HG02870 (cell line): Measurements from ENCODE around the gene HSPA4.
"Not testable (repeated sequence)": the region's sequence is repeated elsewhere in the genome, so short reads cannot be mapped to it uniquely, and the experiment has no call there.

Source experiments
- ATAC-seq: cut with Tn5 transposase; IDR thresholded peaks from one replicate; pipeline ENCODE4 v1.9.1; 2021; ENCODE audit warnings: mild to moderate bottlenecking, moderate library complexity; ENCODE audit not compliant: unreplicated experiment

The HSPA4 gene

DNA sequence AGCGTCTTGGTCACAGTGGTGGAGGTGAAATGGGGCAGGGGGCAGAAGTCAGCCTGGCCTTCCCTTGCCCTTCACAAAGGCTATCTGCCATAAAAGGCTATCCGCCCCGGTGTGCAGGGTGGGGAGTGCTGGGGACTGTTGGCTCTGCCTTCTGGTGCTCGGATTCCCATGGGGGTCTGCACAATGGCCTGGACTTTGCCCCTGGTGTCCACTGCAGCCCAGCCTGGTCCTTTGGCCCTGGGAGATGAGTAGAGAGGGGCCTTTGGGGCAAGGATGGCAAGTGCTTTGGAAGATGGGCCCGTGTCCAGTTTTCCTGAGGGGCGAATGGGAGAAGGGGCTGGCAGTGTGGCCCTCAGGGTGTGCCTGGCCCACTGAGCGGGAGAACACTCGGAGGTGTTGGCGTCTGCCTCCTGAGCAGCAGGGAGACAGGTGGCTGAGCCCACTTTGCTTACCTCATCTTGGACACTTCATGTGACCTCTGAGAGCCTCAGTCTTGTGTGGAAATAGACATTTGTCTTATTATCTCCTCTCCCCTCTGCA, 69.9 kb downstream of the HSPA4 start:
- ATAC-seq, result no peak

DNA sequence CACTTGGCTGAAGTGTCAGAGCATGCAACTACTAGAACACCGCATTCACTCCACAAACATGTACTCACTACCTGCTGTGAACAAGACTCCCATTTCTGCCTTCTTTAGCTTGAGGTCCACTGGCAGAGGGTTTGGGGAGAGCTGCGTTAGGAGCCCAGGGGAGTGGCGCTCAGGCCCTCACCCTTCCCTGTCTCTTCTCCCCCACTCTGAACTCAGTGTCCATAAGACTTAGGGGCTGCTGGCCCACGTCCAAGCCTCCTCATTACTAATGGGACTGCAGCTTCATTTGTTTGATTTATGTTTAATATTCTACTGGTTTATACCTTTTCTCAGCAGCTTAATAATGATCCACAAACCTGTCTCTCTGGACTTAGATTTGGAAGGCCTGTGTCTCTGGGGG, 70.9 kb downstream of the HSPA4 start:
- ATAC-seq, result no peak

DNA sequence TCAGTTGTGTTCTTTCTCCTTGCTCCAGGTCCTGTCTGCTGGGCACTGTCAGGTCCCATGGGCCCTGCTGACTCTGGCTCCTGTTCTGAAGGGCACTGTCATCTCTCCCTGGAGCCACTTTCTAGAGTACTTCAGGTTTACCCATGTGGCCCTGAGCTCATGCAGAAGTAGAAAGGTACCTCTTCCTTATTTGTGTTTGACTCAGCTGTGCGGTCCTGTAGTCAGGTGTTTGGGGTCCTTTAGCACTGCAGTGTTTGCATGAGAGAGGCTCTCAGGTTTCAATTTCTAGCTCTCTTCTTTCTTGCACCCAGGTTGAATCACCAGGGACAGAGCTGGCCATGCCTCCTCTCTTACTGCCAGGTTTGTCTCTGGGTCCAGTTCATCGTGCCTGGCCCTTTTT, 71.5 kb downstream of the HSPA4 start:
- ATAC-seq, result peak; percentile 95

DNA sequence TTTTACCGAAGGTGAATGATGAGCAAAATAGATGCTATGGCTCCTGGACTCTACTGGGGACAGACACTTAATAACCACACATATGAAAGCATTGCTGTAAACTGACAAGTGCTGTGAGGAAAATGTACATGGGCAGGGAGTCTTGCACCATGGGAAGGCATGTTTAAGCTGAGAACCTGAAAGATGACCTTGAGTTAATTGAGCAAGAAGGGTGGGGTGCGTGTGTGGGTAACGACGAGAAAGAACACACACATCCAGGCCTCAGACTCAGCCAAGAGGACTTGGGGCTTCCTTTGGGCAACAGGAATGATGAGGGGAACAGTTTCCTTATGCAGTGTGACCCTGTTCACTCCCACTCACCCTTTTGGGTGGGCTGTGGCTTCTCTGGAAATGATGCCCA, 73.1 kb downstream of the HSPA4 start:
- ATAC-seq, result no peak

DNA sequence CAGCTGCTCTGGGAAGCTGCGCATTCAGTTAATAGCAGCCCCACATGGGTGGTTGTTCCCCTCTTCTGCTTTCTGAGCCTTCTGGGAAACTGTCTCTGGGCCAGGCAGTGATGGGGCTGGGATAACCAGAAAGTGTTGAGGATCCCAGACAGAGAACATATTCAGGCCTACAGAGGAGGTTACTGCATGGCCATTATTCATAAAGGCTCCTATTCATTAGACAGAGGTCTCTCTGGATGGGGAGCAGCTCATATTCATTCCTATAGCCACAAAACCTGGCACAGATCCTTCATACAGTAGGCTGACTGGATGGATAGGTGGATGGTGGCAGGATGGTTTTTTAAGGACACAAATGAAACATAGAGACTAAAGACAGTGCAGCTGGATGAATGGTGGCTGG, 76.3 kb downstream of the HSPA4 start:
- no peak for ATAC-seq

DNA sequence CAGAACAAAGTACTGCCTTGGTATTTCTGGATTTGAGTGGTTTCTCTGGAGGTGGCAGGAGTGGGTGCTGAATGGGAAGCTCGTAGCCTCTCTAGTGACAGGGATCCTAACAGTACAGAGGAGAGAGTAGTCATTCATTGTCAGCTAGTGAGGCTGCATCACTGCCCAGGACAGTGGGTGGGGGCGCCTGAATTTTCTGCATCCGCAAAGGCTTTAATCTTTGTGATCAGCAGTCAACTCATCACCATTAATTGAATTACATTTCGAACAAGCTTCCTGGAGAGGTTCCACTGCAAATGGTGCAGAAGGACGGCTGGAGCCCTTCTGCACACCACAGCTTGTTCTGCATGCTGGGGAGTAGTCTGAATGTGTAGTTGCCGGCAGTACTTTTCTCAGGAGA, 77.5 kb downstream of the HSPA4 start:
- ATAC-seq, result no peak

DNA sequence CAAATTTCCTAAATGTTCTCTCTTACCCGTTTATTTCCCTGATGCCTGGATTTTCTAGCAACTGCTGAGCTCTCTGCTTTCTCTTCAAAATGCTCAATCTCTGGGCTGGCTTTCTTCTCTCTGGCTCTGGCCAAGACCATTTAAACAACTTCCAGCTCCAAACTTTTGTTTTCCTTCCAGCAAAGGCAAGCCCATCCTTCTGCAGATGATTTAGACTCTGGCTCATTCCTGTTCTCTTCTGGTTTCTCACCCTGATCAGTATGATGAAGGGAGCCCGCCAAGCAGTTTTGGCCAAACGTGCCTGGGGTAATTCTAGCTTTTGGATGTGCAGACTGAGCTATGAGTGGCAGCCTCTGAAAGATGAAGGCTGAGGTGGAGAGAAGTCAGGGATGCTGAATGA, 78.1 kb downstream of the HSPA4 start:
- no peak for ATAC-seq

DNA sequence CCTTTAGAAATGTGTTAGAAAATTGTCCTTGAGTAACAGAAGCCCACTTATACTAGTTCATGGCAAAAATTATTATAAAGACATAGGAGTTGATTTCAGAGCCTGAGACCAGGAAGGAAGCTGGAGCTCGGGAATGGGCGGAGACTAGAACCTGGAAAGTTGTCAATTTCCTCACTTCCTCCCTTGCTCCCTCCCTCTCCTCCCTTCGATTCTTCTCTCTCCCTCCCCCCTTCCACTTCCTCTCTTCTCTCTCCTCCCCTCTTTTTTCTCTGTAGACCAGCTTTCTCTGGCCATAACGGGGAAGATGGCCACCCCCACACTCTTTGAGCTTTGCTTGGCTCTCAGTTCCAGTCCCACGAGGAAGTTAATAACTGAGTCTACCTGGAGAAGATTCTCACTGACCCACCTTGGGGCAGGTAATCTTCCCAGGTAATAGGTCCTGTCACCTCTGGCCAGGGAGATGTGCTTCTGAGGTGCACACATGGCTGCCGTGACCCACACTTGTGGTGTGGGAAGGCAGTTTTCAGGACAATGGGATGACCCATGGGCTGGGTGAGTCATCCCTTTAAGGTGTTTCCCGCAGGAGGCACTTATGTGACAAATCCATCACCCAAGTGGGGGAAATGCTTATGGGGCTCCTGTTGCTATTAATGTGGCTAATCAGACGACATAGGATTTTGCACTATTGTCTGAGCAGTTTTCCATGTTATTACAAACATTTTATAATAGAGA, 78.7 kb downstream of the HSPA4 start:
- no peak for ATAC-seq

DNA sequence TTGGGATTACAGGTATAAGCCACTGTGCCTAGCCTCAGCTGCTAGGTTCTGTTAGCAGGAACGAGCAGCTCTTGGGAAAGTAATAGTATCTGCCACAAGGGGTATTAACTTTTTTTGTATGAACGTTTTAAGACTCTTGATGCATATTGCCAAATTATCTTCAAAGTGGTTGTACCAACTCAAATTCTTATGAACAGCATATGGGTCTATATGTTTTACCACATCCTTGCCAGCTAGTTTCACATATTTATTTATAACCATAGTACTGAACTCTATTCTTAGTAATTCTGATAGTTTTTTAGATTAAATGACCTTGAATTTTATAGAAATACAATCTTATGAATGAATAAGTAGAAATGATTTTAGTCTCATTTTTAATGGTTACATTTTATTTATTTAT, 80.9 kb downstream of the HSPA4 start:
- no peak for ATAC-seq

DNA sequence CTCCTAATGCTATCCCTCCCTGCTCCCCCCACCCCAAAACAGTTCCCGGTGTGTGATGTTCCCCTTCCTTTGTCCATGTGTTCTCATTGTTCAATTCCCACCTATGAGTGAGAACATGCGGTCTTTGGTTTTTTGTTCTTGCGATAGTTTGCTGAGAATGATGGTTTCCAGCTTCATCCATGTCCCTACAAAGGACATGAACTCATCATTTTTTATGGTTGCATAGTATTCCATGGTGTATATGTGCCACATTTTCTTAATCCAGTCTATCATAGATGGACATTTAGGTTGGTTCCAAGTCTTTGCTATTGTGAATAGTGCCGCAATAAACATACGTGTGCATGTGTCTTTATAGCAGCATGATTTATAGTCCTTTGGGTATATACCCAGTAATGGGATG, 81.4 kb downstream of the HSPA4 start:
- ATAC-seq, result not testable (repeated sequence)

DNA sequence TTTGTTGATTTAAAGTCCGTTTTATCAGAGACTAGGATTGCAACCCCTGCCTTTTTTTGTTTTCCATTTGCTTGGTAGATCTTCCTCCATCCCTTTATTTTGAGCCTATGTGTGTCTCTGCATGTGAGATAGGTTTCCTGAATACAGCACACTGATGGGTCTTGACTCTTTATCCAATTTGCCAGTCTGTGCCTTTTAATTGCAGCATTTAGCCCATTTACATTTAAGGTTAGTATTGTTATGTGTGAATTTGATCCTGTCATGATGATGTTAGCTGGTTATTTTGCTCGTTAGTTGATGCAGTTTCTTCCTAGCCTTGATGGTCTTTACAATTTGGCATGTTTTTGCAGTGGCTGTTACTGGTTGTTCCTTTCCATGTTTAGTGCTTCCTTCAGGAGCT, 85.1 kb downstream of the HSPA4 start:
- not testable (repeated sequence) for ATAC-seq

DNA sequence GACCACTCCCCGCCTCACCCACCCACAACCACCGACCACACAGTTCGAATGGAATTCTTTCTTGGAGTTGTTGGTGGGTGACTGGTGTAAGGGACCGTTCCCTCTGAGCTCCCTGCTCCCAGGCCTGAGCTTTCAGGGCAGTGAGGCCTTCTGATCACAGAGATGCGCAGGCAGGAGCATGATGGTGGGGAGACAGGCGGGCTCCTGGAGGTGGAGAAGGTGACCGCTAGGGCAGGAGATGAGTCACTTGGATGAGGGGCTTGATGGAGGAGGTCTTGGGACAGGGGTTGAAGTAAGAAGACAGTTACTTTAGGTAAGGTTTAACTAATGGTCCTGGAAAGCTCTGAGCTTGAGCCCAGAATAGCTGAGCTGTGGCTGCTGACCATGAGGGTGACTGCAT, 88.5 kb downstream of the HSPA4 start:
- ATAC-seq, result no peak

DNA sequence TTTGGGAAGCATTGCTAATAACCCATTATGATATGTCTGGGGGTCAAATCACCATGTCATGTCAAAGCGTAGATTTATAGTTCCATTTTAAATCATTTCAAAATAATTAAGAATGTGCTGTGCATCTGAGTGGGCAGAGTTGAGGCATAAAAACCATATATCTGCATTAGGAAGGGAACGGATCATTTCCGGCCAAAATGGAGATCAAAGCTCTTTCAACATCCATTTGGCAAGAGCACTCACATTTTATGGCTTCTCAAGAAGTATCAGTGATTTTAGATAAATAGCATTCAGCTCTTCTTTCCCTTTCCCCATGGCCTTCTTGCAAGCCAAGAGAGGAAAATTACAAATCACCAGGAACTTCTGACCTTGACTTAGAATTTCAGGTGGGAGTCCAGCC, 89.9 kb downstream of the HSPA4 start:
- no peak for ATAC-seq

DNA sequence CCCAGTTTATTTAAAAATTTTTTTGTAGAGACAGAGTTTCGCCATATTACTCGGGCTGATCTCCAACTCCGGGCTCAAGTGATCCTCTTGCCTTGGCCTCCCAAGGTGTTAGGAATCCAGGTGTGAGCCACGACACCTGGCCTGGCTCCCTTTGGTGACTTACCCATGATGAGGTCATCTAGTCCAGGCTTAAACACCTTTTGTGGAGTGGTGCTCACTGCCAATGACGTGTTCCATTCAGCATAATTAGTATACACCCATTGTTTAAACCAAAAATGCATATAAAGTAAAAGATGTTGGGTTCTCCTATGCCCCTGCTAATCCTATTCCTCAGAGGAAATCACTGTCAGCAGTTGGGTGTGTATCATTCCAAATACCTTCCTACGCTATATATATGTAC, 91.0 kb downstream of the HSPA4 start:
- ATAC-seq, result no peak

DNA sequence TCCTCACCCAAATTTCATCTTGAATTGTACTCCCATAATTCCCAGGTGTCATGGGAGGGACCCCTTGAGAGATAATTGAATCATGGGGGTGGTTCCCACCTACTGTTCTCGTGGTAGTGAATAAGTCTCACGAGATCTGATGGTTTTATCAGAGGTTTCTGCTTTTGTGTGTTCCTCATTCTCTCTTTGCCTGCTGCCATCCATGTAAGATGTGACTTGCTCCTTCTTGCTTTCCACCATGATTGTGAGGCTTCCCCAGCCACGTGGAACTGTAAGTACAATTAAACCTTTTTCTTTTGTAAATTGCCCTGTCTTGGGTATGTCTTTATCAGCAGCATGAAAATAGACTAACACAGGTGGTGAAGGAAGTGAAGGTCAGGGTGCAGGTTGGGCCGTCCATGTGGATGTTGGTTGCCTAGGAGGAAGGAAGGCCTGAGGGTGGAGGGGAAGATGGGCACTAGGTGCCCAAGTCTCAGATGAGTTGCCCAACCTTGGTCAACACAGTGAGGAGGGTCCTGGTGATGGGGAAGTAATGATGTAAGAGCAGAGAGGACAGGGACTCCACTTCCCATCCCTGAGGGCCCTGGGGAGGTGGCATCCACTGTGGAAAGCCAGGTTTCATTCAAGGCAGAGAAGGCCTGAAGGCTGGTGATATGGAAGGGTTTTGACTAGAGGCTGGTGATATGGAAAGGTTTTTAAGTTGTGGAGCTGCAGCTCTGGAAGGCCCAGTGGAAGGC, 92.6 kb downstream of the HSPA4 start:
- no peak for ATAC-seq

DNA sequence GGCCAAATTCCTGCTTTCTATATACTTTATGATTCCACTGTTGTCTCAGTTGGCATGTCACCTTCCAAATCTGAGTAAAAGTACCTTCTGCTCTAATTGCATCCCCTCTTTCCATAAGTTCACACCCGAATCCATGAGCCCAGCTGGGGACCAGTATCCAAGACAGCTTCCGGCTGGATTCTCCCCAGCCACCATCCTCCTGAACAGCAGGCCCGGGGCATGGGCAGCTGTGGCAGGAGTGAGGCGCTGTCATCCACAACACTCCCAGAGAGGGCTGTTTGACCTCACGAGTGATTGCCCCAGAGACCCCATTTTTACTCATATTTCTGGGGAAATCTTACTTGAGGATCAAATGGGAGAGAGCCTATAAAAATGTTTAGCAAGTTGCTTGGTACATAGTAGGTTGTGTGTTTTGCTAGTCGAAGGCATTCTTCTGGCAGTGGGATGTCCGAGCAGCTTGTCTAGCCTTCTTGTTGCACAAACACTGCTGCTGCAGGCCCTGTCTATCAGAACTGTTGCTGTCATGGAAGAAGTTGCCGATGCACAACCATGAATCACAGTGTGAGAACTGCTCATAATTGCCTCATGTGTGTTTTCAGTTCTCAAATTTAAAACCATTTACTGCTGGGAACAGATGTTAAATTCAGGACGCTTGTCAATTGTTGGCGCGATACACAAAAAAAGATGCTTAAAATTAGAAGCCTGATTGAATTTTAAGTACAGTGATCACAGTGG, 93.8 kb downstream of the HSPA4 start:
- ATAC-seq, result no peak

DNA sequence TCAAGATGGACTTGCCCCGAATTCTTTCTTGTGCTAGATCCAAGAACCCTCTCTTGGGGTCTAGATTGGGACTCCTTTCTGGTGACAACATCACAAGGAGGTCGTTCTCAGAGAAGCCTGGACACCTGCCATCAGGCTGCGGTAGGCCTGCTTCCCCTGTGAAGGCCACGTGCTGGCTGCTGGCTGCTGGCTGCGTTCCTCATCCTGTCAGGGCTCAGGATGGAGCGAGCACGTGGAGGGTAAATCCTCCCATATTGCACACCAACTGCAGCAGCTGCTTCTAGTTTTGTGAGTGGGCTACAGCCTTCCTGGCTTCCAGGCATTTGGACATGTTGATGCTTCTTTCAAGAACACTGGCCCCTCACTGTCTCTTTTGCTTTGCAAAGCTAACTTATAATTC, 95.6 kb downstream of the HSPA4 start:
- no peak for ATAC-seq

DNA sequence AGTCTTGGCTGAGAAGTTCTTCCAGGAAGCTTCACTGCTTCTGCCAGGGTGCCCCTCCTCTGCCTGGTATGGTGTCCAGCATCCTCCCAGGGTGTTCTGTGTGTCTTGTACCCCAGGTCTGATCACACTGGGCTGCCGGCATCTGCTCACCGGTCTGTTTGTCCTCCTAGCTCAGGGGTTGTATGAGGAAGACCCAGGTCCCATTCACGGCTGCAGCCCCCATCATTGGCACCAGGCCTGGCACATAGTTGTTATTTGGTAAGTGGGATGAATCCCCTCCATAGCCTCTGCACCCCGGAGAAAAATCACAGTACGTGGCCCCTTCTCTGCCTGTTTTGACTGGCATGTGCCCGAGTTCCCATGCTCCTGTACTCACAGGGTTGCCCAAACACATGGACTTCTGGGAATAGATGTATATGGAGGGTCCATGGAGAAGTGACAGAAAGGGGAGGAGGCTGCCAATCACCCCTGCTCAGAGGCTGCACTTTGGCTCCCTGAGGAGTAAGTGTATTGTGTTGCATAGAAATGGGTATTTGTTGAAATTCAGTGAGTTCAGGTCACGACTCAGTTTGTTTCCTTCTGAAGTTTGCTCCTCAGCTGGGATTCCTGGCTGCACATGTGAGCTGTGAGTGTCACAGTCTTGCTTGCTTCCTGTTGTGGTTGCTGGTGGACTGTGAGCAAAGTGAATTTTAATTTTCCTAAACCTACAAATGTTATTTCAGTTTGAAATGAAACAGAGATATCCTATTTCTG, 96.2 kb downstream of the HSPA4 start:
- ATAC-seq, result no peak

DNA sequence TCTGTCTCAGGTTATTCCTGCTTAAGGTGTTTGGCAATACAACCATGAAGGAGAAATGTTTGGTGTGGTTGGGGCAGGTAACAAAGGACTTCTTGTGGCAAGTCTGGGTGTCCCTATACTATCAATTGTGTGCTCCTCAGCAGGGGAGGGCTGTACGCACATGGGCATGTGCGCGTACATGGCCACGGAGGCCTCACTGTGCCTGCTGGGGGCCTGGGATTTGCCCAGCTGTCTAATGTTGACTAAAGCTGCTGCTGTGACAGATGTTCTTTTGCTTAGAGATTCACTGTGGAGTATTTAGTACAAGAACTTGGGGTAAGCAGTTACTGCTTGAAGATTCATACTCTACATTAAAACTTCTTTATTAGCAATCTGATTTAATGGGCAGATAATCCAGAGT, 97.5 kb downstream of the HSPA4 start:
- no peak for ATAC-seq

DNA sequence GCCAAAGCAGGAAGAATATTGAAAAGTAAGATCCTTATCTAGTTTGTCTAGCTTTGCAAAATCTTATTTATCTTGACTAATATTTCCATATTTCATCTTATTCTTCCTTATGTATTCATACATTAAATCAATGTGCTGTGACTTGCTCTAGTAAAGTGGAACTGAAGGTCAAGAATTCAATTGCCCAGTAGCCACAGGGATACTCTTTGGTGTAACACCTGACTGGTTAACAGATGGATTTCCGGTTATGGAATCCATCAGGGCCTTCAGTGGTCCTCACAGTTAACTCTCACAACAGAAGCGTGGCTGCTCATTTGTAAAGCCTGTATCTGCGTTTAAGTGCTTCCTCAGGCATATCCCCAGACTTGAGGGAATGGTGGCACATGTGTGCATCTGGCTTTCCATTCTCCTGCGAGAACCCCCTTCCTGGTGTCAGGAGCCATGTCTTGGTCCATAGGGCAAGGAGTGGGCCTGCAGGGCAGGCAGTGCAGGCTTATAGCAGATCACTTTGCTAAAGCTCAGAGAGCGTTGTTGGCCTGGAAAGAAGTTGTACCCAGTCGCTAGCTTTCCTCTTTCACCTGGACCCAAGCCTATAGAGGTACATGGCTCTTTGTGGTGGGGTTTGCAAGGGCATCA, 99.2 kb downstream of the HSPA4 start:
- no peak for ATAC-seq
